OCI-LY1 (cell line): ENCODE measurements around the gene RASIP1.

ENCODE experiments used
- CTCF ChIP-seq: fragments of 200-600 bp; sonication (generic), shearing (Covaris generic); IDR thresholded peaks from 2 replicates; pipeline ENCODE4 v1.5.1; 2017; ENCODE audit warnings: mild to moderate bottlenecking, antibody characterized with exemption, low read length, moderate library complexity, mixed read lengths
- EZH2 ChIP-seq: fragments of 200-600 bp; sonication (generic), shearing (Covaris generic); IDR thresholded peaks from 2 replicates; pipeline ENCODE4 v1.8.0; 2017; ENCODE audit warnings: borderline replicate concordance, mixed run types, mild to moderate bottlenecking, antibody characterized with exemption, low read length, moderate library complexity, mixed read lengths

GRCh38 chr19:48711106-48711662, 29.2 kb downstream of the RASIP1 start:
- TF ChIP-seq CTCF (no peak), EZH2 (no peak)
